Panc1 (cell line): Measurements from ENCODE around the gene EDDM3A. TPM values are rescaled to one million over a fixed set of nuclear protein-coding genes. Genes with fewer than 3 reads are reported as not detected.

Experiments used
- ATAC-seq: fragments of 200-7000 bp; cut with Tn5 transposase; 2 replicates; pipeline ENCODE4 v1.9.1; 2020; ENCODE audit warnings: mild to moderate bottlenecking, moderate library complexity
- BruUV-seq: library from RNA; stranded (reverse); fragments of 400-500 nt; replicated peaks from 2 replicates; lab custom pipeline; 2021; lab: Mats Ljungman, UMichigan
- CTCF ChIA-PET: fragments of 300-600 bp; sonication (Branson Sonifier 250); formaldehyde crosslinking; loops from one replicate; lab custom pipeline; 2022; ENCODE audit warnings: antibody characterized with exemption; lab: Charles Lee
- POLR2A ChIA-PET: fragments of 300-600 bp; sonication (Branson Sonifier 250); formaldehyde crosslinking; loops from one replicate; lab custom pipeline; 2022; ENCODE audit warnings: antibody characterized with exemption; lab: Charles Lee
- DNase-seq: peaks from one replicate; pipeline ENCODE4 v3.0.0-alpha.2; 2010; ENCODE audit warnings: low read depth, low spot score
- H3K27ac ChIP-seq: 2 replicates; pipeline ENCODE4 v1.5.1; 2011; ENCODE audit warnings: mild to moderate bottlenecking, low read length, inconsistent platforms
- H3K27me3 ChIP-seq: fragments of 200-500 bp; sonication (Bioruptor generic); 2 replicates; pipeline ENCODE4 v1.6.0; 2014; ENCODE audit warnings: low read length, inconsistent platforms; ENCODE audit not compliant: control insufficient read depth, insufficient read depth
- H3K36me3 ChIP-seq: fragments of 200-500 bp; sonication (Bioruptor generic); 2 replicates; pipeline ENCODE4 v1.5.1; 2014; ENCODE audit warnings: inconsistent platforms, mild to moderate bottlenecking, low read length, moderate library complexity; ENCODE audit not compliant: control insufficient read depth, insufficient read depth
- H3K4me1 ChIP-seq: 2 replicates; pipeline ENCODE4 v1.5.1; 2011; ENCODE audit warnings: inconsistent platforms, mild to moderate bottlenecking, low read length, moderate library complexity; ENCODE audit not compliant: control insufficient read depth, insufficient read depth
- H3K4me3 ChIP-seq, 2 experiments: 2 replicates each; pipeline ENCODE4 v1.5.1; 2011 to 2012; ENCODE audit warnings: low read depth in 2 of 2, low read length in 2 of 2, mild to moderate bottlenecking in 2 of 2, inconsistent platforms in 1 of 2, moderate library complexity in 1 of 2
- H3K9me3 ChIP-seq: fragments of 200-500 bp; sonication (Bioruptor generic); 2 replicates; pipeline ENCODE4 v1.5.1; 2014; ENCODE audit warnings: low read depth, mild to moderate bottlenecking, inconsistent platforms, low read length, moderate library complexity; ENCODE audit not compliant: control insufficient read depth, insufficient read depth
- POLR2AphosphoS5 ChIP-seq: IDR thresholded peaks from 2 replicates; pipeline ENCODE4 v1.6.1; 2012; ENCODE audit warnings: mild to moderate bottlenecking, low read depth, low read length, moderate library complexity
- SIN3A ChIP-seq: IDR thresholded peaks from 2 replicates; pipeline ENCODE4 v1.6.1; 2012; ENCODE audit warnings: low read depth, mild to moderate bottlenecking, low read length, moderate library complexity, borderline replicate concordance; ENCODE audit not compliant: insufficient read depth
- TCF7L2 ChIP-seq: IDR thresholded peaks from 2 replicates; pipeline ENCODE4 v1.6.1; 2011; ENCODE audit warnings: mild to moderate bottlenecking, low read depth, low read length, inconsistent platforms
- in situ Hi-C: cut with HindIII; loops from 2 replicates; pipeline ENCODE4 v1.10.0; 2016; ENCODE audit warnings: low sequenced_read_pairs, low pct_unique_long_range_greater_than_20kb
- intact Hi-C: fragments of 100-400 bp; cut with micrococcal nuclease; formaldehyde crosslinking; loops from one replicate; pipeline ENCODE4 v1.10.0; 2022; ENCODE audit not compliant: unreplicated experiment
- total RNA-seq: library from RNA; stranded (reverse); gene quantifications from one replicate; pipeline ENCODE4 v1.2.1, GENCODE V29; 2021; ENCODE audit not compliant: unreplicated experiment
- TF ChIP-seq, protein P1 (sequence below): fragments of 450-650 bp; IDR thresholded peaks from 2 replicates; pipeline ENCODE4 v1.5.1; 2017; ENCODE audit warnings: mild to moderate bottlenecking
- TF ChIP-seq, protein P2 (sequence below), 2 experiments: IDR thresholded peaks; 2 replicates each; pipeline ENCODE4 v1.6.1; 2011 to 2012; ENCODE audit warnings: low read depth in 2 of 2, control low read depth in 1 of 2, low read length in 1 of 2, mild to moderate bottlenecking in 1 of 2, moderate library complexity in 1 of 2; ENCODE audit not compliant: insufficient read depth in 1 of 2

EDDM3A gene
- total RNA-seq, 1 experiment from 2014 or later = not detected

DNA sequence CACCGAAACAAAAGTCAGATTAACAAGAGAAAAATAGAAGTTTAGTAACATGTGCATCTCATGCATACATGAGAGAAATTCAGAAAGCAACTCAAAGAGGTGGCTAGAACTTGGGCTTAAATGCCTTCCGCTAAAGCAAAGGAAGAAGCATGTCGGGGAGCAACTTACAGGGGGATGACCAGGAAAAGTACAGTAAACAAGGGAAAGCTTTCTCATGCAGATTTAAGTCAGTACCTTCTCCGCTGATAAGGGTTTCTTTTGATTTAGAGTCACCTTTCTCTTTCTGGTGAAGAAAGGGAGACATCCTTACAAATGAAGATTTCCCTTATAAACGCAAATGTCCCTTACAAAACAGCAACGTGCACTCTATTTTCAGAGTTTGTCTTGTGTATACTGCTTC, 29.4 kb downstream of the EDDM3A start:
- intact Hi-C loops (no loop called here), in situ Hi-C loops (no loop called here)
- H3K4me3 ChIP-seq = no peak overlapping the region
- no peaks in the 10 kb centered on the region for H3K9me3 ChIP-seq
- no peaks in the 10 kb centered on the region for H3K36me3 ChIP-seq
- H3K27me3 ChIP-seq = peaks cover 7% of the 10 kb centered on the region; the same call in 1 of the 2 replicates
- H3K27ac ChIP-seq = no peak overlapping the region
- ChIA-PET POLR2A (no interaction called here), CTCF (no interaction called here)
- BruUV-seq = no TSS peak
- no peaks in the 10 kb centered on the region for H3K4me1 ChIP-seq
- no peak for DNase-seq
- ATAC-seq = no peak
- TF ChIP-seq SIN3A = no peak
- TF ChIP-seq POLR2AphosphoS5 = no peak
- TF ChIP-seq, protein P1, sequence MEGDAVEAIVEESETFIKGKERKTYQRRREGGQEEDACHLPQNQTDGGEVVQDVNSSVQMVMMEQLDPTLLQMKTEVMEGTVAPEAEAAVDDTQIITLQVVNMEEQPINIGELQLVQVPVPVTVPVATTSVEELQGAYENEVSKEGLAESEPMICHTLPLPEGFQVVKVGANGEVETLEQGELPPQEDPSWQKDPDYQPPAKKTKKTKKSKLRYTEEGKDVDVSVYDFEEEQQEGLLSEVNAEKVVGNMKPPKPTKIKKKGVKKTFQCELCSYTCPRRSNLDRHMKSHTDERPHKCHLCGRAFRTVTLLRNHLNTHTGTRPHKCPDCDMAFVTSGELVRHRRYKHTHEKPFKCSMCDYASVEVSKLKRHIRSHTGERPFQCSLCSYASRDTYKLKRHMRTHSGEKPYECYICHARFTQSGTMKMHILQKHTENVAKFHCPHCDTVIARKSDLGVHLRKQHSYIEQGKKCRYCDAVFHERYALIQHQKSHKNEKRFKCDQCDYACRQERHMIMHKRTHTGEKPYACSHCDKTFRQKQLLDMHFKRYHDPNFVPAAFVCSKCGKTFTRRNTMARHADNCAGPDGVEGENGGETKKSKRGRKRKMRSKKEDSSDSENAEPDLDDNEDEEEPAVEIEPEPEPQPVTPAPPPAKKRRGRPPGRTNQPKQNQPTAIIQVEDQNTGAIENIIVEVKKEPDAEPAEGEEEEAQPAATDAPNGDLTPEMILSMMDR = no peak
- TF ChIP-seq TCF7L2 = no peak
- TF ChIP-seq, protein P2, sequence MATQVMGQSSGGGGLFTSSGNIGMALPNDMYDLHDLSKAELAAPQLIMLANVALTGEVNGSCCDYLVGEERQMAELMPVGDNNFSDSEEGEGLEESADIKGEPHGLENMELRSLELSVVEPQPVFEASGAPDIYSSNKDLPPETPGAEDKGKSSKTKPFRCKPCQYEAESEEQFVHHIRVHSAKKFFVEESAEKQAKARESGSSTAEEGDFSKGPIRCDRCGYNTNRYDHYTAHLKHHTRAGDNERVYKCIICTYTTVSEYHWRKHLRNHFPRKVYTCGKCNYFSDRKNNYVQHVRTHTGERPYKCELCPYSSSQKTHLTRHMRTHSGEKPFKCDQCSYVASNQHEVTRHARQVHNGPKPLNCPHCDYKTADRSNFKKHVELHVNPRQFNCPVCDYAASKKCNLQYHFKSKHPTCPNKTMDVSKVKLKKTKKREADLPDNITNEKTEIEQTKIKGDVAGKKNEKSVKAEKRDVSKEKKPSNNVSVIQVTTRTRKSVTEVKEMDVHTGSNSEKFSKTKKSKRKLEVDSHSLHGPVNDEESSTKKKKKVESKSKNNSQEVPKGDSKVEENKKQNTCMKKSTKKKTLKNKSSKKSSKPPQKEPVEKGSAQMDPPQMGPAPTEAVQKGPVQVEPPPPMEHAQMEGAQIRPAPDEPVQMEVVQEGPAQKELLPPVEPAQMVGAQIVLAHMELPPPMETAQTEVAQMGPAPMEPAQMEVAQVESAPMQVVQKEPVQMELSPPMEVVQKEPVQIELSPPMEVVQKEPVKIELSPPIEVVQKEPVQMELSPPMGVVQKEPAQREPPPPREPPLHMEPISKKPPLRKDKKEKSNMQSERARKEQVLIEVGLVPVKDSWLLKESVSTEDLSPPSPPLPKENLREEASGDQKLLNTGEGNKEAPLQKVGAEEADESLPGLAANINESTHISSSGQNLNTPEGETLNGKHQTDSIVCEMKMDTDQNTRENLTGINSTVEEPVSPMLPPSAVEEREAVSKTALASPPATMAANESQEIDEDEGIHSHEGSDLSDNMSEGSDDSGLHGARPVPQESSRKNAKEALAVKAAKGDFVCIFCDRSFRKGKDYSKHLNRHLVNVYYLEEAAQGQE (IDR thresholded peaks at IDR 0.05; ENCODE audit: insufficient read depth in 1 of 2, low read depth in 2 of 2, low read length in 1 of 2) = no peak

DNA sequence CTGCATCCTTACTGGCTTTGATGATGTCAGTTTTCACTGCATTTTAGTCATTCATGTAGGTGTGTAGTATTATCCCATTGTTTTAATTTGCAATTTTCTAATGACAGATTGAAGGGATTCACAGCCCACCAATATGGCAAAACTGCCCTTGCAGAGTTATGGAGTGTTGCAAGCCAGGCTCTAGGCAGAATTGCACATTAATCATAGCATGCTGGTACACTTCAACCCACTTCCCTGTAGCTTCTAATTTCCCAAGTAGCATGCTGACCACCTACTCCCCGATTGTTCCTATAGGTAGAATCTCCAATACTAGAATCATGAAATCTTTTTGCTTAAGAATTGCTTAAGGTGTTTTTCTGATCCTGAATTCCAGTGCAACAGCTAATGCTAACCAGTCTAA, 30.2 kb downstream of the EDDM3A start:
- ChIA-PET CTCF (no interaction called here), POLR2A (no interaction called here)
- intact Hi-C loops (no loop called here), in situ Hi-C loops (no loop called here)
- ATAC-seq (no peak), DNase-seq (no peak)
- Histone ChIP-seq H3K27me3 (peaks cover 6% of the 10 kb centered on the region; the same call in 1 of the 2 replicates), H3K4me3 (no peak overlapping the region), H3K36me3 (no peaks in the 10 kb centered on the region), H3K9me3 (no peaks in the 10 kb centered on the region), H3K27ac (no peak overlapping the region), H3K4me1 (no peaks in the 10 kb centered on the region)
- BruUV-seq = no TSS peak
- TF ChIP-seq TCF7L2 = no peak
- TF ChIP-seq, protein P2 (IDR thresholded peaks at IDR 0.05; ENCODE audit: insufficient read depth in 1 of 2, low read depth in 2 of 2, low read length in 1 of 2) = no peak
- TF ChIP-seq, protein P1 = no peak
- TF ChIP-seq SIN3A = no peak
- no peak for TF ChIP-seq POLR2AphosphoS5
